NCI-H82 (cell line): ENCODE data around the gene WAPL.
A peak's percentile ranks its signal among the peaks of the same experiment; 100 is the strongest.
"Not testable (repeated sequence)": the region's sequence is repeated elsewhere in the genome, so short reads cannot be mapped to it uniquely, and the experiment has no call there.

ENCODE experiments used
- DNase-seq: peaks from one replicate; lab custom pipeline; 2025; lab: John Stamatoyannopoulos, UW

Gene WAPL

GRCh38 chr10:86410542-86411124 is 111.0 kb downstream of the WAPL start:
- DNase-seq, result no peak

- no peak for DNase-seq
These were observed 112.4 kb downstream of the WAPL start for GRCh38 chr10:86409183-86409582.

GRCh38 chr10:86403183-86403797 is 118.3 kb downstream of the WAPL start:
- DNase-seq, result no peak

GRCh38 chr10:86402283-86402941 is 119.2 kb downstream of the WAPL start:
- DNase-seq, result peak; percentile 7

GRCh38 chr10:86401588-86402282 is 119.9 kb downstream of the WAPL start:
- DNase-seq, result peak; percentile 5

- DNase-seq, result peak; percentile 46
These were observed 120.6 kb downstream of the WAPL start for GRCh38 chr10:86400705-86401587.

GRCh38 chr10:86399879-86400704 is 121.5 kb downstream of the WAPL start:
- DNase-seq, result peak; percentile 97

GRCh38 chr10:86399514-86399878 is 122.1 kb downstream of the WAPL start:
- no peak for DNase-seq

- no peak for DNase-seq
These were observed 124.5 kb downstream of the WAPL start for GRCh38 chr10:86397120-86397519.

- peak; percentile 67 for DNase-seq
These were observed 127.6 kb downstream of the WAPL start for GRCh38 chr10:86393862-86394455.

GRCh38 chr10:86393362-86393761 is 128.2 kb downstream of the WAPL start:
- peak; percentile 27 for DNase-seq

- DNase-seq, result no peak
These were observed 128.9 kb downstream of the WAPL start for GRCh38 chr10:86392723-86393094.

- no peak for DNase-seq
These were observed 129.4 kb downstream of the WAPL start for GRCh38 chr10:86391986-86392722.

- peak; percentile 64 for DNase-seq
These were observed 130.3 kb downstream of the WAPL start for GRCh38 chr10:86391236-86391840.

- DNase-seq, result peak; percentile 76
These were observed 131.1 kb downstream of the WAPL start for GRCh38 chr10:86390337-86391120.

GRCh38 chr10:86389441-86390193 is 132.0 kb downstream of the WAPL start:
- DNase-seq, result no peak

- not testable (repeated sequence) for DNase-seq
These were observed 132.5 kb downstream of the WAPL start for GRCh38 chr10:86389109-86389440.

GRCh38 chr10:86388119-86388704 is 133.4 kb downstream of the WAPL start:
- DNase-seq, result no peak
